DMS79 (cell line): ENCODE measurements around the gene SLC6A15.

ENCODE experiments used
- DNase-seq: peaks from one replicate; lab custom pipeline; 2025; lab: John Stamatoyannopoulos, UW

Gene SLC6A15

DNA sequence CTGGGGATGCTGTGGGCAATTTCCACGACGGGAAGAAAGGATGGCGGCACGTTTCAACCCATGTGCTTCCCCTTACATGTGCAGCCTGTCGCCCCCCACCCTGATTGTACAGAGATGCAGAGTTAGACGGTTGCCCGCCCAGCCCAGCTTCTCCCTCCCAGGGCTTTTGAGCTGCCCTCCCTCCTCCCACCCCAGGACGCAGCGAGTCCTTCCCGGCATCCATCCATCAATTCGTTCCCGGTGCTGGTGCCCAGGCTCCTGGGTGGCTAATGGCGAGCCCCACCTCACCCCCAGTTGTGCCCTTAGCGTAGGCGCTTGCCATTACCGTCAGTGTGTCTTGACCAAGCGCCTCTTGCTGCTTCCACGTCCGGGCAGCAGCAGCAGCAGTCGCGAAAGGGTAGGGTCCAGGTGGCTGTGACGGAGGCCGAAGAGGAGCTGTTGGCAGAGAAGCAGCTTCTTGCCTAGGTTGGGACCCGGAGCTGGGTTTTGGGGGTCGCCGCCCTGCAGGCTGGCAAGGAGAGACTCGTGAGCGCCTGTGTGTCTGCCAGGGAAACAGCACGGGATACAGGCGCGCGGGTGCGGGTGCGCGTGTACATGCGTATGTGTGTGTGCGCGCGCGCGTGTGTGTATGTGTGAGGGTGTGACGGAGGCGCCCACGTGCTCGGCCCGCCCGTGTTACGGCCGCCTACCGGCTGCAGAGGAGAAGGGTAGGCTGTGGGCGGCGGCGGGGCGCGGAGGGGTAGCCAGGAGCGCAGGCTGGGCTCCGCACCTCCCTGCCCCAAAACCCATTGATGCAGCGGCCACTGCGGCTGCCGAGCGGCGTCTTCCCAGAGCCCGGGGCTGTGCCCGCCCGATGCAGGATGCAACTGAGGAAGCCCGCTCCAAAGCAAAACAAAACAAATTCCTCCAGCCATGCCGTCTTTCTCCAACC is at the start of gene SLC6A15:
Gene SLC6A15 (minus strand): TSS at position 602 of the 931 bp plus-strand sequence. CDS start 20,679 bp downstream, outside the sequence.
- DNase-seq = no peak

- no peak for DNase-seq
Measured at GRCh38 chr12:84960918-84961317, 48.3 kb upstream of the SLC6A15 start.

- no peak for DNase-seq
Measured at GRCh38 chr12:84955298-84955697, 42.7 kb upstream of the SLC6A15 start.

GRCh38 chr12:84954415-84954814 is 41.8 kb upstream of the SLC6A15 start:
- DNase-seq = no peak

GRCh38 chr12:84950971-84951546 is 38.5 kb upstream of the SLC6A15 start:
- no peak for DNase-seq

DNA sequence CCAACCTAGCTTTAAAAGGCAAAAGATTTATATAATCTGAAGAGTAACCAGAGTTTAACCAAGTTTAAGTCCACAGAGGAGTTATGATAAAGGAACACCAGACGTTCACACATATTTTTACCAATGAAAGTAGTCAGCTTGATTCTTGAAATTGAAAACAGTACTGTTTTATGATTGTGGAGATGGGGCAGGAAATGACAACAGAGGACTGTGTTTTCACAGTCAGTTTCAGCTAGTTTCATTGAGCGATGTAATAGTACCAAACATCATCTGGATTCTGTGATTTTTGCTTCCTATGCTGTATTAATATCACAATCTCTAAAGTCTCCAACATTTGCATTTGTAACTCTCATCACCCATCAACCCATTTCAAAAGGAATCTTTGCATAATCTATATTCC is 34.2 kb upstream of the SLC6A15 start:
- DNase-seq = no peak

- no peak for DNase-seq
Measured at GRCh38 chr12:84937415-84937814, 24.8 kb upstream of the SLC6A15 start.

DNA sequence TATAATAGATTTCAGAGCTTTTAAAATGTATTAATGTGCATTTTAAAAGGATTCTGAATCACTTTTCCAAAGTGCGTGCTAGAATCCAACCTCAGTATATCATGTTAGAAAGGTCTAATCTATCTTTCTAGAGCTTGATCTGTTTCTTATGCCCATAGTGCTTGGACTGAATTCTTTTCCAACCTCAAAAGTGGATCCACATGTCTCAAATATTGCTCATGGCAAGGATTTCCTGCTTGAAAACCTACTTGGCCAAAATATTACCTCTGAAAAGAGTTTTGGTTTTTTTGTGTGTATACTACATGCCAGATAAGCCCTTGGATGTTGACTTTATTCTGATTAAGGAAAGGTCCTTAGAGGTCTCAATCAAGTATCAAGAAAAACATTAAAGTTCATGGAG is 16.9 kb upstream of the SLC6A15 start:
- no peak for DNase-seq

DNA sequence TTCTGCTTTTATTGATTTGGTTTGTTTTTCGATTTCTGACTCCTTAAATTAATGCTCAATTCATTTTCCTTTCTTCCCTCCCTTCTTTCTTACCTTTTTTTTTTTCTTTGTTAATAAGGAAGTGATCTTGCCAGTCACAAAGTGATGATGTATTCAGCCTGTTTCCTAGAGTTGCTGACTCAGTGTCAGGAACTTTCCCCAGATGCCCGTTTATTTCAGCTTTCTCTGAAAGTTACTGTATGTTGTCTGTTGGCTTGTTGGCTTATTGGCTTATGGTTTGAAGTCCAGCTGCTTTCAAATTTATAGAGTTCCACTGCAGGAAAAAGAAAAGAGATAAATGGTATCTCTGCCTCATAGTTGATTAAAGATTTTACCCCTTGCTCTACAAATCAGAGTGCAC is 12.4 kb upstream of the SLC6A15 start:
- DNase-seq = no peak

DNA sequence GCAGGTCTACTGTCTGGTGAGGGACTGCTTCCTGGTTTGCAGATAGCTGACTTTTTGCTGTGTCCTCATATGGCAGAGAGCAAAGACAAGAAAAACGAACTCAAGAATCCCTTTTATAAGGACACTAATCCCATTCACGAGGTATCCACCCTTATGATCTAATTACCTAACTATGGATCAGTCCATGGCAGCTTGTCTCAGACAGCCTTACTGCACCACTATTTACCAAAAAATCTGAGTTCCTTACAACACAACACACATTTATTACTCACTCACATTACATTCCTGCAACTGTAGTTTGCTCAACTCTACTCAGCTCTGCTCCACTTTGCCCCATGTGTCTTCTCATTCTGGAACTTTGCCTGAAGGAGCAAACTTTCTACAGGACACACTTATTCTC is 10.1 kb upstream of the SLC6A15 start:
- no peak for DNase-seq

GRCh38 chr12:84920331-84920730 is 7.7 kb upstream of the SLC6A15 start:
- no peak for DNase-seq

DNA sequence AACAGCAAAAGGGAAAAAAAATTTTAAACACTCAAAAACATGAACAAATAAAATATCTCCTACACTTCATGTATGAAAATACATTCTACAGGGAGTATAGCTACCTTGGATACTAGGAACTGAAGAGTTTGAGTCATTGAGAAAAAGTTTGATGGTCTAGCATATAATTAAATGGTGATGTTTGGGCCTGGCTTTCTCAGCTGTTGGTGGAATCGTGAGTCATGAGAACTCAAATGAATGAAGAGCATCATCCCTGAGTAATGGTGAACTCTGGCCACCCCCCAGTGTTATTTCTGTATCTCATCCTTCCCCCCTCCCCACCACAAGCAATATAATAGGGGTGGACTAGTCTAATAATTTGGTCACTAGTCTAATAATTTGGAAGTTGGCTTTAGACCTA is 6.7 kb upstream of the SLC6A15 start:
- no peak for DNase-seq

DNA sequence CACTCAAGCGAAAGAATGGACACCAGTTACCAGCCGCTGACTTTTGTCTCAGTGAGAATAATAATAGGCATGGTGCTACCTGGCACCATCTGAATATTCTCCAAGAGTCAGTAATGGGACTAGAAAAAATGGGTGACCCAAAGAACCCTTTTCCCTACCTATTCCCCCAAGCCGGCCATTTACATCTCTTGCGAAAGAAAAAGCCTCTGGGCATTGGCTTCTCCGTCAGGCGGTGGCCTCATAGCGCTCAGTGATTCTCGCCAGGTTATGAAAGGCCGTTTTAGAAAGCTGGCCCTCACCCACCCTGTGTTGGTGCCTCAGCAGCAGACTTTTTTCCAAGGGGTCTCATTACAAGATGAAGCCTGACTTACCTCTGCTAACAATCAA is 523 bp upstream of the SLC6A15 start:
- no peak for DNase-seq

GRCh38 chr12:84911271-84912197 is 1.1 kb downstream of the SLC6A15 start:
- no peak for DNase-seq

- no peak for DNase-seq
Measured at GRCh38 chr12:84910549-84911241, 1.9 kb downstream of the SLC6A15 start.

GRCh38 chr12:84904051-84904450 is 8.5 kb downstream of the SLC6A15 start:
- no peak for DNase-seq

DNA sequence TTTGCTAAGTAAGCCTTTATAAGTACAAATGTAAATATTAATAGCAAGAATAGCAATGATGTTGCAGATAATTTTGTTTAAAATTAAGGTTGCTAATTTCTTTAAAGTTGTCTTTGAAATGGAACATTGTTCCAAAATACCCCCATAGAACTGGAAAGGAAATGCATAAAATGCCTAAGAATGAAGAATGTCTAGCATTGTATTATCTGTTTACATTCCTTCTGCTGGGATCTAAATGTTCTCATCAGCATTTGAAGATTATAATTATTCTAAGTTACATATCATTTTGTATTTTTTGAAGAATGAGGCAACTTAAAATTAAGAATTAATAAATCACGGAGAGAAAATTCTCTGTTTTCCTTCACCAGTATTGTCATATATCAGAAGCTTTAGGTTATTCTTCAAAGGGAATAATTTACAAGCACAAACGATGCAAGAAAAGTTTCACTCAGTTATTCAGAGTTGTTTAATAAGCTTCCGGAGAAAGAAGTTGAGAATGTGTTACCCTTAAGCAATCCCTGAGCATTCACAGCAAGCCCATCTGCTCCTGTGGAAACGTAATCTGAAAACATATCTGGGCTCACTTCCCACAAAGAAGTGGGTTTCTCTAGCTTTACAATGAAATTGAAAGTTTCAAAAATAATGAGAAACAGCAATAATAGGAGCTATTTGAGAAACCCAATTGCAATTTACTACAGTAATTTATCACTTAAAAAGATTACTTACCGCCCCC is 21.3 kb downstream of the SLC6A15 start:
- DNase-seq = no peak

GRCh38 chr12:84889818-84890217 is 22.8 kb downstream of the SLC6A15 start:
- DNase-seq = no peak

DNA sequence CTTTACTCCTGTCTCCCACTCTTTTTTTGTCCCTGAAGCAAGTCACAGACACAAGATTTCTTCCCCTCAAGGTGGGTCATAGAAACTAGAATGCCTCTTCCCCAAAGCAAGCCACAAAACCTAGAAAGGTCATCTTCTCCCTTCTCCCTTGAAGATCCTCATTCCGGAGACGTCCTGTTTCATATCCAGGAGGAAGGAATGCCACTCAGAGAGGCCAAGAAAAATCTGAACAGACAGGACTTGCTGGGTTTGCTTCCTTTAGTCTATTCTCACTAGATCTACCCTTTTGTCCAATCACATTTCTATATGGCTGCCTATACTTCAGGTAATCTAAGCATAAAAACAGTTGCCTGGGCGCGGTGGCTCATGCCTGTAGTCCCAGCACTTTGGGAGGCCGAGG is 23.7 kb downstream of the SLC6A15 start:
- DNase-seq = no peak

DNA sequence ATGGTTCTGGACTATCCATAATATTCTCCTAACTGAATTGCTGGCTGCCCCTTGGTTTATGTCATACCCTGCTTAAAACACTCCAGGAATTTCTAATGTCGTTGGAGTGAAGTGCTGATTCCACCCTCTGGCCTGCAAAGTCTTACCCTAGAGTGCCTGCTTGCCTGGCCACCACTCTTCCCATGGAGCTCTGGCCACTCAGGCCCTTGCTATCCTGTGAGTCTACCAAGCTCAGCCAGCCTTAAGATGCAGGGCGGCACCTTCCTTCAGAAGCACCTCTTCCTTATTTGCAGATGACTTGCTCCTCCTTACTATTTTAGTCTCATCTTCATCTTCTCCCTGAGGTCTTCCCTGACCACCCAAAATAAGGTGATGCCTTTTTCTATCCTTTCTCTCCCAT is 35.3 kb downstream of the SLC6A15 start:
- DNase-seq = no peak

GRCh38 chr12:84875241-84875640 is 37.4 kb downstream of the SLC6A15 start:
- no peak for DNase-seq
